ENCODE results near the gene SKIC2.

Gene SKIC2

GRCh38 chr6:31966506-31966905, 7.5 kb downstream of the SKIC2 start:
- H3K27me3 ChIP-seq = no peaks in the 10 kb centered on the region
- peaks cover 51% of the 10 kb centered on the region for H3K36me3 ChIP-seq
- H3K4me3 ChIP-seq (ENCODE audit: low read depth, low read length) = no peak overlapping the region
- DNase-seq = no peak
- H3K4me1 ChIP-seq = no peaks in the 10 kb centered on the region
- TF ChIP-seq CTCF (IDR thresholded peaks at IDR 0.05; ENCODE audit: low read depth, low read length) = no peak
- H3K9me3 ChIP-seq = no peaks in the 10 kb centered on the region

- Histone ChIP-seq H3K27me3 (no peaks in the 10 kb centered on the region), H3K4me3 (ENCODE audit: low read depth, low read length) (no peak overlapping the region), H3K9me3 (no peaks in the 10 kb centered on the region), H3K4me1 (no peaks in the 10 kb centered on the region), H3K36me3 (peaks cover 49% of the 10 kb centered on the region)
- no peak for DNase-seq
- TF ChIP-seq CTCF (IDR thresholded peaks at IDR 0.05; ENCODE audit: low read depth, low read length) = no peak
These were observed 8.3 kb downstream of the SKIC2 start for GRCh38 chr6:31966997-31967925.

- Histone ChIP-seq H3K4me3 (ENCODE audit: low read depth, low read length) (no peak overlapping the region), H3K27me3 (no peaks in the 10 kb centered on the region), H3K36me3 (peaks cover 49% of the 10 kb centered on the region), H3K4me1 (no peaks in the 10 kb centered on the region), H3K9me3 (no peaks in the 10 kb centered on the region)
- TF ChIP-seq CTCF (IDR thresholded peaks at IDR 0.05; ENCODE audit: low read depth, low read length) = no peak
- DNase-seq = no peak
These were observed 8.9 kb downstream of the SKIC2 start for GRCh38 chr6:31967926-31968320.

- no peaks in the 10 kb centered on the region for H3K9me3 ChIP-seq
- TF ChIP-seq CTCF (IDR thresholded peaks at IDR 0.05; ENCODE audit: low read depth, low read length) = no peak
- no peaks in the 10 kb centered on the region for H3K27me3 ChIP-seq
- H3K36me3 ChIP-seq = peaks cover 49% of the 10 kb centered on the region
- no peak for DNase-seq
- H3K4me1 ChIP-seq = no peaks in the 10 kb centered on the region
- H3K4me3 ChIP-seq (ENCODE audit: low read depth, low read length) = no peak overlapping the region
These were observed 9.4 kb downstream of the SKIC2 start for GRCh38 chr6:31968326-31968725.

- H3K36me3 ChIP-seq = peaks cover 42% of the 10 kb centered on the region
These were observed 10.1 kb downstream of the SKIC2 start for GRCh38 chr6:31968791-31969711.

More at GRCh38 chr6:31968791-31969711, 10.1 kb downstream of the SKIC2 start:
- Histone ChIP-seq H3K27me3 (no peaks in the 10 kb centered on the region), H3K4me1 (no peaks in the 10 kb centered on the region), H3K4me3 (ENCODE audit: low read depth, low read length) (no peak overlapping the region), H3K9me3 (no peaks in the 10 kb centered on the region)
- no peak for TF ChIP-seq CTCF (IDR thresholded peaks at IDR 0.05; ENCODE audit: low read depth, low read length)
- no peak for DNase-seq
